Gastrocnemius medialis (tissue), 4 donors: Measurements from ENCODE around the gene XG.

Experiments used
- CTCF ChIP-seq, 5 experiments: fragments of 450-650 bp in 3 of 5; fragments of 200-600 bp in 2 of 5; sonication (generic) in 2 of 5; IDR thresholded peaks in 4 of 5; conservative IDR thresholded peaks in 1 of 5; 1 replicate in 4 of 5; 2 replicates in 1 of 5; pipeline ENCODE4 v1.5.1; 2016 to 2019; ENCODE audit warnings: antibody characterized with exemption in 5 of 5, mild to moderate bottlenecking in 3 of 5, moderate library complexity in 3 of 5
- POLR2A ChIP-seq, 2 donors: fragments of 450-650 bp; IDR thresholded peaks; one replicate each; pipeline ENCODE4 v1.6.1; 2017; ENCODE audit warnings: antibody characterized with exemption in 2 of 2, mild to moderate bottlenecking in 2 of 2, moderate library complexity in 2 of 2

DNA sequence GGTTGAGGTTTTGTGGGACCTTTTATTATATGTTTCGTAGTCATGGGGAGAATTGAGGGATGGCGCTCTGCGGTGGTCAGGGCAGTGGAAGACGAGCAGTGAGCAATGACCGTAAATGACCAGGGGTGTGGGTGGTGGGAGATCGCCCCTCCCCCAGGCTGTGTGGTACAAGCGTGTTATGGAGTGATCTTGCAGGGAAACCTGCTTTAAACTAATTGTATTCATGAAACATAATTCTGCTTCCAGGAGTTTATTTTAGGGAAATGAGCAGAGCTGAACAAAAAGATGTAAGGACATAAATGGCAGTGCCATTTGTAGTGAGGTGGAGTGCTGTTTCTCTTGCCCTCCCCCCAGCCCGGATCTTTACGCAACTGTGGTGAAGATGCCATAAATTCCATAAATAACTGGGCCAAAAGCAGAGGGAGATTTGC, 97.0 kb downstream of the XG start:
- TF ChIP-seq CTCF (IDR thresholded peaks at IDR 0.05 in 4 of 5, conservative IDR thresholded peaks at IDR 0.05 in 1 of 5) (no peak), POLR2A (IDR thresholded peaks at IDR 0.05) (no peak)
